ENCODE data around the gene MEIKIN. TPM values are rescaled to one million over a fixed set of nuclear protein-coding genes. Genes with fewer than 3 reads are reported as not detected.

The MEIKIN gene
- total RNA-seq, 1 donor from 2014 or later = not detected

DNA sequence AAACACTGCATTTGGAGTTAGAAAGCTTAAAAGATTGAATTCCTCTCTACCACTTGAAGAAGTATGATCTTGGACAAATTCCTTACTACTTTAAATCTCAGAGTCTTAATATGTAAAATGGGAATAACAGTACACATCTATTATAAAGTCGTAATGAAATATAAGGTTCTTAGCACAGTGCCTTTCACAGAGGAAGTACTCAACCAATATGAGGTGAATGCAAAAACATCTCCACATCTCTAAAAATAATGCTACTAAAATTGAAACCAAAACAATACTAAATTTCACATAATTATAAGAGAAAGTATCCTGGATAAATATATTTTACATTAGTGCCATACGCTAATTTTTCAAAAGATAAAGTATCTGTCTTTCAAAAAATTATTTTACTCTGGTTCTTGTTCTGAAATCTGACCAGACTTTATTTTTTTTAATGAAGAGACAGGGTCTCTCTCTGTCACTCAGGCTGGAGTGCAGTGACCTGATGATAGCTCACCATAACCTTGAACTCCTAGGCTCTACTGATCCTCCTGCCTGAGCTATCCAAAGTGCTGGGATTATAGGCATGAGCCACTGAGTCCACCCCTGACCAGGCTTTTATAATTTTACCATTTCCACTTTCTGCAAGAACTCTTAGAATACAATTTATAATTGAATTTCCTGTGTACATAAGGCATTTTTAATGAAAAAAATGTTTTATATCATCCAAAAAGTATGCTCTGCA, 127.3 kb downstream of the MEIKIN start:
- H3K9me3 Mint-ChIP-seq = no peaks in the 10 kb centered on the region
- no peak overlapping the region for H3K4me3 Mint-ChIP-seq
- no peaks in the 10 kb centered on the region for H3K36me3 Mint-ChIP-seq
- TF ChIP-seq, protein P1, sequence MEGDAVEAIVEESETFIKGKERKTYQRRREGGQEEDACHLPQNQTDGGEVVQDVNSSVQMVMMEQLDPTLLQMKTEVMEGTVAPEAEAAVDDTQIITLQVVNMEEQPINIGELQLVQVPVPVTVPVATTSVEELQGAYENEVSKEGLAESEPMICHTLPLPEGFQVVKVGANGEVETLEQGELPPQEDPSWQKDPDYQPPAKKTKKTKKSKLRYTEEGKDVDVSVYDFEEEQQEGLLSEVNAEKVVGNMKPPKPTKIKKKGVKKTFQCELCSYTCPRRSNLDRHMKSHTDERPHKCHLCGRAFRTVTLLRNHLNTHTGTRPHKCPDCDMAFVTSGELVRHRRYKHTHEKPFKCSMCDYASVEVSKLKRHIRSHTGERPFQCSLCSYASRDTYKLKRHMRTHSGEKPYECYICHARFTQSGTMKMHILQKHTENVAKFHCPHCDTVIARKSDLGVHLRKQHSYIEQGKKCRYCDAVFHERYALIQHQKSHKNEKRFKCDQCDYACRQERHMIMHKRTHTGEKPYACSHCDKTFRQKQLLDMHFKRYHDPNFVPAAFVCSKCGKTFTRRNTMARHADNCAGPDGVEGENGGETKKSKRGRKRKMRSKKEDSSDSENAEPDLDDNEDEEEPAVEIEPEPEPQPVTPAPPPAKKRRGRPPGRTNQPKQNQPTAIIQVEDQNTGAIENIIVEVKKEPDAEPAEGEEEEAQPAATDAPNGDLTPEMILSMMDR (conservative IDR thresholded peaks at IDR 0.05) = no peak
- peaks cover 2% of the 10 kb centered on the region for H3K27me3 Mint-ChIP-seq
- no peak overlapping the region for H3K27ac Mint-ChIP-seq
- H3K4me1 Mint-ChIP-seq (ENCODE audit: unreplicated experiment) = no peaks in the 10 kb centered on the region
- DNase-seq (ENCODE audit: extremely low spot score, unreplicated experiment) = no peak

DNA sequence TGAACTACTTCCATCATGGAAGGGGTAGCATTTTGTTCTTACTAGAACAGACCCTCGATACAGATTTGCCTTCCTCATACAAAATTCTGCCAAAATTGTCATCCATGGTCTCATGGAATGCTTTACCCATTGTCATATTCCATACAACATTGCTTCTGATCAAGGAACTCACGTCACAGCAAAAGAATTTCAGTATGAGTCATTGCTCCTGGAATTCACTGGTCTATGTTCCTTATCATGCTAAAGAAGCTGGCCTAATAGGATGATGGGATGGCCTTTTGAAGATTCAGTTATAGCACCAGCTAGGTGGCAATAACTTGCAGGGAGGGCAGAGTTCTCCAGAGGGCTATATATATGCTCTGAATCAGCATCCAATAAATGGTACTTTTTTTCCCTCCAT, 130.5 kb downstream of the MEIKIN start:
- Mint-ChIP-seq H3K27ac (no peak overlapping the region), H3K9me3 (no peaks in the 10 kb centered on the region), H3K4me1 (ENCODE audit: unreplicated experiment) (no peaks in the 10 kb centered on the region), H3K36me3 (no peaks in the 10 kb centered on the region), H3K27me3 (peaks cover 3% of the 10 kb centered on the region), H3K4me3 (no peak overlapping the region)
- DNase-seq (ENCODE audit: extremely low spot score, unreplicated experiment) = no peak
- TF ChIP-seq, protein P1 (conservative IDR thresholded peaks at IDR 0.05) = no peak

- no peak for DNase-seq (ENCODE audit: extremely low spot score, unreplicated experiment)
- TF ChIP-seq, protein P1 (conservative IDR thresholded peaks at IDR 0.05) = no peak
- H3K4me1 Mint-ChIP-seq (ENCODE audit: unreplicated experiment) = no peaks in the 10 kb centered on the region
- peaks cover 4% of the 10 kb centered on the region for H3K27me3 Mint-ChIP-seq
- no peaks in the 10 kb centered on the region for H3K36me3 Mint-ChIP-seq
- no peak overlapping the region for H3K4me3 Mint-ChIP-seq
- H3K9me3 Mint-ChIP-seq = no peaks in the 10 kb centered on the region
- no peak overlapping the region for H3K27ac Mint-ChIP-seq
Measured at GRCh38 chr5:131812371-131813160, 132.9 kb downstream of the MEIKIN start.

- H3K36me3 Mint-ChIP-seq = no peaks in the 10 kb centered on the region
- H3K9me3 Mint-ChIP-seq = no peaks in the 10 kb centered on the region
- no peak for DNase-seq (ENCODE audit: extremely low spot score, unreplicated experiment)
- no peak overlapping the region for H3K4me3 Mint-ChIP-seq
- no peaks in the 10 kb centered on the region for H3K4me1 Mint-ChIP-seq (ENCODE audit: unreplicated experiment)
- H3K27me3 Mint-ChIP-seq = peaks cover 6% of the 10 kb centered on the region
- TF ChIP-seq, protein P1 (conservative IDR thresholded peaks at IDR 0.05) = peak; percentile 63
- H3K27ac Mint-ChIP-seq = no peak overlapping the region
Measured at GRCh38 chr5:131810510-131811249, 134.8 kb downstream of the MEIKIN start.

- peak within 1 kb of the TSS; percentile 97 for H3K27ac Mint-ChIP-seq
- H3K4me1 Mint-ChIP-seq (ENCODE audit: unreplicated experiment) = peaks cover 21% of the 10 kb centered on the region
- peak; percentile 99 for DNase-seq (ENCODE audit: extremely low spot score, unreplicated experiment)
- H3K4me3 Mint-ChIP-seq = peak within 1 kb of the TSS; percentile 98
- peaks cover 5% of the 10 kb centered on the region for H3K36me3 Mint-ChIP-seq
- H3K9me3 Mint-ChIP-seq = no peaks in the 10 kb centered on the region
- TF ChIP-seq, protein P1 (conservative IDR thresholded peaks at IDR 0.05) = peak; percentile 44
- peaks cover 4% of the 10 kb centered on the region for H3K27me3 Mint-ChIP-seq
Measured at GRCh38 chr5:131796793-131797693, 148.4 kb downstream of the MEIKIN start, which contains the start of gene FNIP1. TSS of gene FNIP1 (minus strand) at chr5:131797017. CDS start at chr5:131796921, 96 bp downstream.
